Measurements from ENCODE around the gene VN1R5.
"Not testable (repeated sequence)": the region's sequence is repeated elsewhere in the genome, so short reads cannot be mapped to it uniquely, and the experiment has no call there.

The VN1R5 gene

GRCh38 chr1:247255772-247256171 lies at the start of gene VN1R5:
TSS of gene VN1R5 (plus strand) at chr1:247256072.
- not testable (repeated sequence) for DNase-seq (ENCODE audit: low spot score)

GRCh38 chr1:247209396-247209795 lies 46.5 kb upstream of the VN1R5 start:
- DNase-seq (ENCODE audit: low spot score) = no peak

- no peak for DNase-seq (ENCODE audit: low spot score)
Measured at GRCh38 chr1:247210062-247210375, 45.9 kb upstream of the VN1R5 start.

GRCh38 chr1:247210376-247211117 lies 45.3 kb upstream of the VN1R5 start:
- DNase-seq (ENCODE audit: low spot score) = peak; percentile 99

- no peak for DNase-seq (ENCODE audit: low spot score)
Measured at GRCh38 chr1:247211339-247211738, 44.5 kb upstream of the VN1R5 start.

GRCh38 chr1:247212012-247212411 lies 43.9 kb upstream of the VN1R5 start:
- no peak for DNase-seq (ENCODE audit: low spot score)

GRCh38 chr1:247212627-247213617 lies 43.0 kb upstream of the VN1R5 start:
- DNase-seq (ENCODE audit: low spot score) = no peak

- DNase-seq (ENCODE audit: low spot score) = no peak
Measured at GRCh38 chr1:247216261-247216660, 39.6 kb upstream of the VN1R5 start.

- DNase-seq (ENCODE audit: low spot score) = no peak
Measured at GRCh38 chr1:247218121-247218651, 37.7 kb upstream of the VN1R5 start.

GRCh38 chr1:247220280-247220679 lies 35.6 kb upstream of the VN1R5 start:
- DNase-seq (ENCODE audit: low spot score) = not testable (repeated sequence)

- DNase-seq (ENCODE audit: low spot score) = no peak
Measured at GRCh38 chr1:247222840-247223239, 33.0 kb upstream of the VN1R5 start.

GRCh38 chr1:247224822-247225221 lies 31.1 kb upstream of the VN1R5 start:
- no peak for DNase-seq (ENCODE audit: low spot score)

GRCh38 chr1:247228133-247228532 lies 27.7 kb upstream of the VN1R5 start:
- no peak for DNase-seq (ENCODE audit: low spot score)

GRCh38 chr1:247241691-247242090 lies 14.2 kb upstream of the VN1R5 start:
- DNase-seq (ENCODE audit: low spot score) = peak; percentile 9

- no peak for DNase-seq (ENCODE audit: low spot score)
Measured at GRCh38 chr1:247243524-247244137, 12.2 kb upstream of the VN1R5 start.

GRCh38 chr1:247246325-247247115 lies 9.4 kb upstream of the VN1R5 start:
- DNase-seq (ENCODE audit: low spot score) = no peak

- no peak for DNase-seq (ENCODE audit: low spot score)
Measured at GRCh38 chr1:247247568-247247967, 8.3 kb upstream of the VN1R5 start.

- no peak for DNase-seq (ENCODE audit: low spot score)
Measured at GRCh38 chr1:247266053-247266452, 10.2 kb downstream of the VN1R5 start.

- no peak for DNase-seq (ENCODE audit: low spot score)
Measured at GRCh38 chr1:247268390-247269045, 12.6 kb downstream of the VN1R5 start.

- DNase-seq (ENCODE audit: low spot score) = no peak
Measured at GRCh38 chr1:247269133-247269532, 13.3 kb downstream of the VN1R5 start.

- no peak for DNase-seq (ENCODE audit: low spot score)
Measured at GRCh38 chr1:247270003-247270402, 14.1 kb downstream of the VN1R5 start.

Measured in GM03348 (cell line).